Sigmoid colon (tissue), 4 donors: Measurements from ENCODE around the gene MAGEB3.

Source experiments
- EP300 ChIP-seq, 4 donors: sonication (generic); formaldehyde crosslinking; IDR thresholded peaks; one replicate each; pipeline ENCODE4 v1.6.1; 2017; ENCODE audit warnings: antibody characterized with exemption in 4 of 4
- POLR2A ChIP-seq, 2 donors: fragments of 450-650 bp; IDR thresholded peaks; one replicate each; pipeline ENCODE4 v1.6.1; 2016; ENCODE audit warnings: antibody characterized with exemption in 2 of 2, mild to moderate bottlenecking in 2 of 2, moderate library complexity in 2 of 2
- TF ChIP-seq, protein P1 (sequence below), 4 experiments: fragments of 450-650 bp in 3 of 4; fragments of 200-600 bp in 1 of 4; IDR thresholded peaks; one replicate each; pipeline ENCODE4 v1.5.1; 2016 to 2019; ENCODE audit warnings: antibody characterized with exemption in 4 of 4, mild to moderate bottlenecking in 3 of 4, moderate library complexity in 2 of 4

DNA sequence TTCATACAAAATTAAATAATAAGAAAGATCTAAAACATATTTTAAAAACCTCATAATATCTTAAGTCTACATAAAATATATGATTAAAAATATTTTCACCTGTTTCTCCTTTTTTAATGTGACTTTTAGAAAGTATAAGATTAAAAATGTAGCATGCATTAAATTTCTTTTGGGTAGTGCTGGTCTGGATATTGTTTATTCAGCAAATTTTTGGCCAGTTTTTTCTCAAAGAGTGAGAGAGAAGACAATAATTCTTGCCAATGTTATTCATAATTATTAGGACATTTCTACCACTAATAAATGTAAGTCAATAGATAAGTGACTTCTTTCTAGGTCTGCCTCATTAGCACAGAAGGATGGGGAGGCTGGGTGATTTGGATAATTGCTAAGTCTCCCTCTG lies 30.6 kb downstream of the MAGEB3 start:
- no peak for TF ChIP-seq POLR2A (IDR thresholded peaks at IDR 0.05)
- TF ChIP-seq, protein P1, sequence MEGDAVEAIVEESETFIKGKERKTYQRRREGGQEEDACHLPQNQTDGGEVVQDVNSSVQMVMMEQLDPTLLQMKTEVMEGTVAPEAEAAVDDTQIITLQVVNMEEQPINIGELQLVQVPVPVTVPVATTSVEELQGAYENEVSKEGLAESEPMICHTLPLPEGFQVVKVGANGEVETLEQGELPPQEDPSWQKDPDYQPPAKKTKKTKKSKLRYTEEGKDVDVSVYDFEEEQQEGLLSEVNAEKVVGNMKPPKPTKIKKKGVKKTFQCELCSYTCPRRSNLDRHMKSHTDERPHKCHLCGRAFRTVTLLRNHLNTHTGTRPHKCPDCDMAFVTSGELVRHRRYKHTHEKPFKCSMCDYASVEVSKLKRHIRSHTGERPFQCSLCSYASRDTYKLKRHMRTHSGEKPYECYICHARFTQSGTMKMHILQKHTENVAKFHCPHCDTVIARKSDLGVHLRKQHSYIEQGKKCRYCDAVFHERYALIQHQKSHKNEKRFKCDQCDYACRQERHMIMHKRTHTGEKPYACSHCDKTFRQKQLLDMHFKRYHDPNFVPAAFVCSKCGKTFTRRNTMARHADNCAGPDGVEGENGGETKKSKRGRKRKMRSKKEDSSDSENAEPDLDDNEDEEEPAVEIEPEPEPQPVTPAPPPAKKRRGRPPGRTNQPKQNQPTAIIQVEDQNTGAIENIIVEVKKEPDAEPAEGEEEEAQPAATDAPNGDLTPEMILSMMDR (IDR thresholded peaks at IDR 0.05) = no peak
- no peak for TF ChIP-seq EP300 (IDR thresholded peaks at IDR 0.05)
